Thyroid gland (tissue), 4 donors: Measurements from ENCODE around the gene FAHD2A. TPM values are rescaled to one million over a fixed set of nuclear protein-coding genes. Genes with fewer than 3 reads are reported as not detected.
"Not testable (repeated sequence)": the region's sequence is repeated elsewhere in the genome, so short reads cannot be mapped to it uniquely, and the experiment has no call there.

Experiments used
- DNase-seq, 2 donors: peaks; one replicate each; pipeline ENCODE4 v3.0.0-alpha.2; 2019
- H3K27ac ChIP-seq, 3 donors: fragments of 200-600 bp; sonication (generic); 1 replicate in 2 of 3; 2 replicates in 1 of 3; pipeline ENCODE4 v1.5.1; 2016 to 2019; ENCODE audit warnings: mild to moderate bottlenecking in 1 of 3, moderate library complexity in 1 of 3
- H3K27me3 ChIP-seq: fragments of 200-600 bp; sonication (generic); one replicate; pipeline ENCODE4 v1.5.1; 2019
- H3K36me3 ChIP-seq, 2 donors: fragments of 200-600 bp; sonication (generic); one replicate each; pipeline ENCODE4 v1.5.1; 2016 to 2019
- H3K4me1 ChIP-seq, 2 donors: fragments of 200-600 bp; sonication (generic); one replicate each; pipeline ENCODE4 v1.5.1; 2017 to 2019
- H3K4me3 ChIP-seq, 3 donors: fragments of 200-600 bp; sonication (generic); replicated peaks in 1 of 3; 1 replicate in 2 of 3; 2 replicates in 1 of 3; pipeline ENCODE4 v1.5.1; 2016; ENCODE audit warnings: mild to moderate bottlenecking in 1 of 3
- H3K9me3 ChIP-seq: fragments of 200-600 bp; sonication (generic); one replicate; pipeline ENCODE4 v1.5.1; 2017
- WGBS, 2 donors: methylation state at CpG; one replicate each; pipeline ENCODE4 v1.1.5; 2017; 5-methylcytosine and 5-hydroxymethylcytosine counted together
- intact Hi-C: fragments of 100-400 bp; cut with DNase I; formaldehyde crosslinking; loops from one replicate; pipeline ENCODE4 v1.15.1; 2023
- total RNA-seq, 4 donors: library from RNA; depleted of rRNA; stranded (reverse); fragments of >200 nt; gene quantifications; one replicate each; pipeline ENCODE4 v1.2.3, GENCODE V29; 2016
- TF ChIP-seq, protein P1 (sequence below), 6 experiments: fragments of 200-600 bp in 3 of 6; fragments of 450-650 bp in 3 of 6; sonication (generic) in 3 of 6; IDR thresholded peaks; one replicate each; pipeline ENCODE4 v1.5.1; 2016 to 2019; ENCODE audit warnings: antibody characterized with exemption in 6 of 6, mild to moderate bottlenecking in 2 of 6, inconsistent platforms in 1 of 6, moderate library complexity in 1 of 6

FAHD2A gene
- total RNA-seq, 4 donors from 2014 or later: 39.2 to 90.2 (median 59.3) TPM

- H3K4me3 ChIP-seq, H3K27me3 ChIP-seq, H3K36me3 ChIP-seq, intact Hi-C loops, H3K9me3 ChIP-seq, H3K4me1 ChIP-seq: not testable (repeated sequence)
- TF ChIP-seq, protein P1, sequence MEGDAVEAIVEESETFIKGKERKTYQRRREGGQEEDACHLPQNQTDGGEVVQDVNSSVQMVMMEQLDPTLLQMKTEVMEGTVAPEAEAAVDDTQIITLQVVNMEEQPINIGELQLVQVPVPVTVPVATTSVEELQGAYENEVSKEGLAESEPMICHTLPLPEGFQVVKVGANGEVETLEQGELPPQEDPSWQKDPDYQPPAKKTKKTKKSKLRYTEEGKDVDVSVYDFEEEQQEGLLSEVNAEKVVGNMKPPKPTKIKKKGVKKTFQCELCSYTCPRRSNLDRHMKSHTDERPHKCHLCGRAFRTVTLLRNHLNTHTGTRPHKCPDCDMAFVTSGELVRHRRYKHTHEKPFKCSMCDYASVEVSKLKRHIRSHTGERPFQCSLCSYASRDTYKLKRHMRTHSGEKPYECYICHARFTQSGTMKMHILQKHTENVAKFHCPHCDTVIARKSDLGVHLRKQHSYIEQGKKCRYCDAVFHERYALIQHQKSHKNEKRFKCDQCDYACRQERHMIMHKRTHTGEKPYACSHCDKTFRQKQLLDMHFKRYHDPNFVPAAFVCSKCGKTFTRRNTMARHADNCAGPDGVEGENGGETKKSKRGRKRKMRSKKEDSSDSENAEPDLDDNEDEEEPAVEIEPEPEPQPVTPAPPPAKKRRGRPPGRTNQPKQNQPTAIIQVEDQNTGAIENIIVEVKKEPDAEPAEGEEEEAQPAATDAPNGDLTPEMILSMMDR (IDR thresholded peaks at IDR 0.05): peak; percentile 68 to 95 (median 87)
- peak overlapping the region in 2 of 3 donors; percentile 7 to 12 for H3K27ac ChIP-seq
- DNase-seq: peak; percentile 90 to 93
- 50 to 52% methylated on average over 9 of the region's 9 CpGs for WGBS, 2 donors
Observed at GRCh38 chr2:95414015-95414594, 11.6 kb downstream of the FAHD2A start.

DNA sequence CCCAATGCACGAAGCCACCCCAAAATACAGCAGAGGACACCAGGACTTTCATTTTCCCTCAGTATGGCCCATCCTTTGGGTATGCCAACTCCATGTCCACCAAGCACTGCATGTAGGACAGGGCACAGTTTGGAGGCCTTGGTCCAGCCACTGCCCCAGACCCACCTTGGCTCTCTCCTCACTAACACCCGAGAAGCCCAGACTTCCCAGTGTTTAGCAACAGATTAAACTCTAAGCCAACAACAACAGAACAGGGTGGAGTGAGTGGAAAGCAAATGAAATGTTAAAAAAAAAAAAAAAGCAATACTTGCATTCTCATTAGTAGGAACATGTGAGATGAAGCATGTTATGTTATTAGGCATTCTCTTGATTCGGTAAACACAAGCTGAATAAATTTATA, 12.6 kb downstream of the FAHD2A start:
- H3K9me3 ChIP-seq, H3K4me3 ChIP-seq, H3K4me1 ChIP-seq, DNase-seq, intact Hi-C loops, H3K36me3 ChIP-seq, H3K27me3 ChIP-seq, H3K27ac ChIP-seq: not testable (repeated sequence)
- WGBS, 2 donors: 71% methylated on average over 3 of the region's 3 CpGs

DNA sequence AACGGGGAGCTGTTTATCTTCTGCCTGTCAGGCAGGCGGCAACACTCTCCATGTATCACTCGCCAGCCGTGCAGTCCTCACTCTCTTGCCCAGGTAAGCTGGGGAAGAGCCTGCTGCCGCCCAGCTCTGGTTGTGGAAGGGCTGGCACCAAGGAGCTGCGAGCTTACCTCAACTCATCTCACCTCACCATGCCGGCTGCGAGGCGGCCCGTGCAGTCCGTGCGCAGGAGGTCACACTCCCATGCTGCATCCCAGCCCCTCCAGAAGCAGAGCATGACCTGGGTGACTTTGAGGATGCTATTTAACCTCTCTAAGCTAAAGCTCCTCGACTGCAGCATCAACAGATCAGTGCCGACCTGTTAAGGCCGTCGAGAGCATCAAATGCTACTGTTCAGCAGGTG, 13.1 kb downstream of the FAHD2A start:
- WGBS, 2 donors: 82 to 97% methylated on average over 5 to 15 of the region's 16 CpGs
- H3K27me3 ChIP-seq: not testable (repeated sequence)

DNA sequence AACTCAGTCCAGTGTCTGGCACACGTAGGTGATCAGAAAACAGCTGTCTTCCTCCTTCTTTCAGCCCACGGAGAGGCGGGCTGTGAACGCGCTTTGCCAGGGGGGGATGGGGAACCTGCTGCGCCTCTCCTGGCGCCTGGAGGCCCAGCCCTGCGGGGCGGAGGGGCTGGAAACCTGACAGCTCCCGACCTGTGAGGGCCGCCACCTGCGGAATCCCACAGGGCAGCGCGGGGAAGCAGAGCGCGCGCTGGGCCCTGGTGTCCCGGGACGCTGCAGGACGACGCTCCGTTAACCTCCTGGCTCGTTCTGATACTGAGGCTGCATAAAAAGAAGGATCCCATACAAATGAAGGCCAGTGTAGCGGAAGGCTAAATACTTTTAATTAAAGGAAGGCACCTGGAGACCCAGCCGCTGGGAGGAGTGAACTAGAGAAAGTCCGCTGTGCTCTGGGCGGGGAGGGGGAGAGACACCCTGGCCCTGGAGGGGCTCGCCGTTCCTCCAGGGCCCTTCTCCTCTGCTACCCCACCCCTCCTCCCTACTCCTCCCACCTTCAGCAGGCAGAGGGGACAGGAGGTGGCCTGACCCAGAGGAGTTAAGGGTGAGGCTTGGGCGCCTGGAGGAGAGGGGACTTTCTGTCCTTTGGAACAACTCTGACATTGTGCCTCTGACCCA, 24.8 kb downstream of the FAHD2A start:
- H3K27ac ChIP-seq, H3K27me3 ChIP-seq, H3K9me3 ChIP-seq, H3K36me3 ChIP-seq, H3K4me1 ChIP-seq, intact Hi-C loops, H3K4me3 ChIP-seq, DNase-seq: not testable (repeated sequence)
- 75% methylated on average over 6 of the region's 30 CpGs; no CpG with 5 or more reads in 1 of the 2 donors for WGBS, 2 donors

More for the DNA sequence above, 13.1 kb downstream of the FAHD2A start:
- H3K4me3 ChIP-seq, H3K9me3 ChIP-seq, H3K36me3 ChIP-seq, intact Hi-C loops, DNase-seq, H3K4me1 ChIP-seq, H3K27ac ChIP-seq: not testable (repeated sequence)

DNA sequence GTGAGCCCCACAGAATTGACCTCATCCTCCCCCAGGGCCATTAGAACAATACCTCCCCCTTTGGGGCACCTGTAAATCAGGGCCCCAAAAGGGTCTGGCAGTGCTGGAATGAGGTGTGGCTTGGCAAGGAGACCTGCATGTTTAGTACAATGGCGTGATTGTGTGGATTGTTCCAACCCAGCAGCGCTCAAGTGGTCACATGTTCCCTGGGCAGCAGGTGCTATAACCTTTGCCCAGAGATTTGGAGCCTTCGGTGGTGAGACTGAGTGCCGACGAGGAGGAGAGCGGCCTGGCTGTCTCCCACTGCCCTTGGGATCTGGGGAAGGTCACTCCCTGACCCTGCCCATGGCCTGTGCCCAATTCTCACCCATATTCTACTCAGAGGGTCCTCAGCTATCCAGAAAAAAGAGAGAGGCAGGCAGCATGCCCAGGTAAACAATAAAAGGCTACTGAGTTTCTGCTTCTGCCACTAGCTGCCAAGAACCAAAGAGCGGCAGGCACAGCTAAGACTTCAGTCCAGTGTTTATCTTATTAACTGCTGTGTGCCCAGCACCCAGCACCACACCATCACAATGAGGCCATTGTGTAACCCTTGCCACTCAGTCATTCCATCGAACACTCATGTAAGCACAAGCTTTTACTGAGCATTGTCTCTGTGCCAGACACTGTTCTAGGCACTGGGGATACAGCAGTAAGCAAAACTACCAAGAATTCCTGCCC, 27.4 kb downstream of the FAHD2A start:
- H3K27ac ChIP-seq, intact Hi-C loops, H3K36me3 ChIP-seq, H3K4me3 ChIP-seq, H3K27me3 ChIP-seq, DNase-seq, H3K9me3 ChIP-seq, H3K4me1 ChIP-seq: not testable (repeated sequence)
- no CpG with 5 or more reads among the region's 8 CpGs for WGBS, 2 donors

- WGBS, 2 donors: 79 to 82% methylated on average over 1 of the region's 4 CpGs
- H3K9me3 ChIP-seq, H3K27me3 ChIP-seq, H3K4me1 ChIP-seq, DNase-seq, H3K4me3 ChIP-seq, H3K36me3 ChIP-seq, intact Hi-C loops: not testable (repeated sequence)
- H3K27ac ChIP-seq: peak overlapping the region in 1 of 3 donors; percentile 85
Observed at GRCh38 chr2:95433373-95433772, 30.9 kb downstream of the FAHD2A start.

- H3K4me3 ChIP-seq, intact Hi-C loops, H3K36me3 ChIP-seq, H3K4me1 ChIP-seq, H3K9me3 ChIP-seq, H3K27me3 ChIP-seq: not testable (repeated sequence)
- DNase-seq: peak in 1 of 2 donors; percentile 3
- H3K27ac ChIP-seq: peak overlapping the region; percentile 85 to 94 (median 91)
- WGBS, 2 donors: no CpG with 5 or more reads among the region's 2 CpGs
Observed at GRCh38 chr2:95433973-95434372, 31.5 kb downstream of the FAHD2A start.

GRCh38 chr2:95434507-95435076, 32.1 kb downstream of the FAHD2A start:
- H3K27me3 ChIP-seq, H3K9me3 ChIP-seq, H3K4me3 ChIP-seq, H3K36me3 ChIP-seq, H3K4me1 ChIP-seq, intact Hi-C loops: not testable (repeated sequence)
- DNase-seq: peak; percentile 89 to 92
- H3K27ac ChIP-seq: peak overlapping the region; percentile 72 to 75 (median 73)
- WGBS, 2 donors: 0% methylated on average over 1 of the region's 3 CpGs; no CpG with 5 or more reads in 1 of the 2 donors

- DNase-seq, H3K4me1 ChIP-seq, H3K27me3 ChIP-seq, H3K27ac ChIP-seq, H3K9me3 ChIP-seq, intact Hi-C loops, H3K36me3 ChIP-seq, H3K4me3 ChIP-seq: not testable (repeated sequence)
- WGBS, 2 donors: no CpG with 5 or more reads among the region's 30 CpGs
Observed at GRCh38 chr2:95435162-95435871, 32.8 kb downstream of the FAHD2A start.

DNA sequence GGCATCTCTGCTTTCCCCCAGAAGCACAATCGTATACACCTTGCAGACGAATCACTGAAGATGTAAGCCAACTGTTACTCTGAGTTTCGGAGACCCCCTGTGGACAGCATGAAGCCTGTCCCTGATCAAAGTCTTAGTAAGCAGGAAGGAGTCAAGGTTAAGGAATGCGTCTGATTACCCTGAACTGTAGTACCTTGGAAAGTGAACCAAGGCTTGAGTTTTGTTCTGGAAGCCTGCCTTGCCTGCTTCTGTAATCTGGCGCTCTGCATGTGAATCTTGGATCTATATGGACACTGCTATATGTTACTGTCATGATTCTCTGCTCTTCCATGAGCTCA, 33.3 kb downstream of the FAHD2A start:
- H3K27me3 ChIP-seq, intact Hi-C loops, H3K36me3 ChIP-seq, H3K27ac ChIP-seq, H3K4me3 ChIP-seq, DNase-seq, H3K4me1 ChIP-seq, H3K9me3 ChIP-seq: not testable (repeated sequence)
- WGBS, 2 donors: 20% methylated on average over 2 of the region's 5 CpGs; no CpG with 5 or more reads in 1 of the 2 donors

DNA sequence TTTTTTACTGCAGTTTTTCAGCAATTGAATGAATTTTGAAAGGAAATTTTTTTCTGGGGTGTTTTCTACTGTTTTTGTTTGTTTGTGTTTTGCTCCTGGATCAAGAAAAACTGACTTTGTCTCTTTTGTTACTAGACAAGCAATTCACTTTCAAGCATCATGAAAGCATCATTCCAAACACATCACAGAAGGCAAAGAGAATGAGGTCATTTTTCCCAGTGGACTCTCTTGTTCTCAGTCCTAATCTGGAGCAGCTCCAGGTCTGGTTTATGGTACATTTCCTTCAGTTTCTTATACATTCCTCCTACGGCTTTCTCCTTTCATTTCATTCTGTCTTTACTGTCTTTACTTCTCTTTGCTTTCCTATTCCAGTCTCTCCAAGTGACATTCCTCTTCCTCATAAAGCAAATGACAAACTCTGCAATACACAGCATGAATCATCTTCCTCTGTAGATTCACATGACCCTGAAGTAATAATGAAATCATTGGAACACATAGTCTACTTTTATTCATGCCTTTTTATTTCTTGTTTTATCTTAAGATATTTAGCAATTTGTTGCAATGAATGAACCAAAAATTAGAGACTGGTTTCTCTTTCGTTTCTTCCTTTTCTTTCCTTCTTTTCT, 40.1 kb downstream of the FAHD2A start:
- no CpG with 5 or more reads among the region's 2 CpGs for WGBS, 2 donors
- H3K4me1 ChIP-seq, H3K27ac ChIP-seq, H3K36me3 ChIP-seq, H3K4me3 ChIP-seq, H3K27me3 ChIP-seq, intact Hi-C loops, H3K9me3 ChIP-seq, DNase-seq: not testable (repeated sequence)
